Stimulated activated CD8-positive, alpha-beta memory T cell treated with anti-CD3 and anti-CD28 coated beads, Interleukin-7, amount 100 ng/mL, for 4 hours (primary cell): ENCODE measurements around the gene SORCS2.

Experiments
- DNase-seq, 2 donors: peaks; one replicate each; pipeline ENCODE4 v3.0.0-alpha.2; 2020; ENCODE audit warnings: low read depth in 2 of 2

Gene SORCS2

DNA sequence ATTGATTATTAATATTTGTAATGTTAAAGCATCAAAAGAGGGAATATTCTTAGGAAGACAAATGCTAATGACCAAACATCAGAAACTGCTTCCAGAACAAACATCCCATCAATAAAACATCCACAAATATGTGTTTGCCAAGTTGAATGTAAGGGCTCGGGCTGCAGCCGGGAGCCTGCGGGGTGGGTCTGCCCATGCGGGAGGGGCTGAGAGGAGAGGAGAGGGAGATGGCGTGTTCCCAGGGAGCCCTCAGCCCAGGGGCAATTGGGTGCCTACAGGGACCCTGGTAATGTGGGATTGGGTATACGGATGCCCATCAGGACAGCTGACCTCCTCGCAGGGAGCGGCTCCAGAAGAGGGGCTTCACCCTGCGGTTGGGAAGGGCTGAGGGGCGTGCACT, 280.7 kb downstream of the SORCS2 start:
- no peak for DNase-seq

- no peak for DNase-seq
Observed at GRCh38 chr4:7474320-7474719, 282.0 kb downstream of the SORCS2 start.

DNA sequence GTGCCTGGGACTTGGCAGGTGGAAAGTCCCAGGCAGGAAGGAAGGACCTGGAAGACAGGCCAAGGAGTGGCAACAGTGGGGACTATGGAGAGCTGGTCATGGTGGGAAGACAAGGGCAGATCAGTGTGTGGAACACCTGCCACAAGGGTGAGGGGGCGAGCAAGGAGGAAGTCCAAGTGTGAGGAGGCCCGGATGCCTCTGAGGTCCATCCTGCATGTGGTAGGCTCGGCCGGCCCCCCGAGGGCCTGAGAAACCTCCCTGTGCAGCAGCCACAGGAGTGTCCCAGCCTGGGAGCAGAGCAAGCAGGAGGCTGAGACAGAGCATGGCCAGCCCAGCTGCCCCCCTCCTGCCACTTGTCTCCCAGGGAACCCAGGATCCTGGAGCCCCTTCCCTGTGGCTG, 282.9 kb downstream of the SORCS2 start:
- no peak for DNase-seq

DNA sequence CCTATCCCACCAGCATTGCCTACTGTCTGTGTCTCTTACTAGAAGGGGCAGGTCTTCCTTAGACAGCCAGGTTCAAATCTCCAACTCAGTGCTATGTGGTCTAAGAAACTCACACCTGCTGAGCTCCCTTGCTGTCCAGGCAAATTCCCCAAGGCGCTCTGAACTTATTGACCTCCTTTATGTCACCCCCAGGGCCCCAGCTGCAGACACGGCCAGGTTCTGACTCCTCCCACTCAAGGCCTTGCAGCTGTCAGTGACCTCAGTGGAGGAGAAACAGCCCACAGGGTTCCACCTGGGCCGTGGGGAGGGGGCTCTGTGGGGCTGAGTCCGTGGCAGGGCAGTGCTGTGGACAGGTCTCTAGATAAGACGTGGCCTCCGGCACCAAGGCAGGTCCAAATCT, 284.5 kb downstream of the SORCS2 start:
- no peak for DNase-seq

GRCh38 chr4:7477695-7478094, 285.4 kb downstream of the SORCS2 start:
- no peak for DNase-seq

GRCh38 chr4:7478665-7479064, 286.3 kb downstream of the SORCS2 start:
- DNase-seq = no peak

GRCh38 chr4:7480423-7480822, 288.1 kb downstream of the SORCS2 start:
- DNase-seq = no peak

DNA sequence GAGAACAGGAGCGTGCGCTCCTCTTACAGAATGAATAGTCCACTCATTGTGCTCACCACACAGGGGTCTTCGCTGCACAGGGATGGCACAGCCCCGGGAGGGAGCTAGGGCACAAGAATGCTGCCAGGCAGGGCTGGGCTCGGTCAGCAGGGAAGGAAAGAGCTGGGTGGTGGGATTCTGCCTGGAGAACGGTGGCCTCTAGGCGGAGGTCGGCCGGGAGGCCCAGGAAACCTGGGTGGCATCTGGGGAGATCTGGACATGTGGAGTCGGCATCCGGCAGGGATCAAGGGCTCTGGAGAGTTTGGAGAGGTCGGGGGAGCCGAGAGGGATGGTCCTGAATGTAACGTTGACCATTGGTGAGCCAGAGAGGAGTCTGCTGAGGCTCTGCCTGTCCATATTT, 288.9 kb downstream of the SORCS2 start:
- DNase-seq = no peak

GRCh38 chr4:7485096-7485495, 292.8 kb downstream of the SORCS2 start:
- DNase-seq = no peak

DNA sequence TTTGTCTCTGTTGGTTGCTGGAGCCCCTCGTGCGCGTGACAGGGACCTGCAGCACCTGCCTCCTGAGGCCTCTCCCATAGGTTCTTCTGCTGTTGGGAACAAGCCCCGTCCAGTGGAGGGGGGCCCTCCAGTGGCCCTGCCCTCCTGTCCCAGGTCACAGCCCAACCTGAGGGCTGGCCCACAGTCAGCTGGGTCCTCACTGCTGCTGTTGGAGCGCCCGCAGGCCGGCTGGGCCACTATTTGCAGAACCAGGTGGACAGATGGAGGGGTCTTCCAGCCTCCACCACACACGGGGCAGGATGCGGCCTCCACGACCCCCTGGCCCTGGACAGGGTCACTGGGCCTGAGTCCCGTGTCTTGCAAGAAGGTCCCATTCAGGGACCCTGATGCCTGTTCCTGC, 293.8 kb downstream of the SORCS2 start:
- no peak for DNase-seq

GRCh38 chr4:7487502-7487901, 295.2 kb downstream of the SORCS2 start:
- DNase-seq = no peak

GRCh38 chr4:7487998-7488671, 295.8 kb downstream of the SORCS2 start:
- DNase-seq = no peak

DNA sequence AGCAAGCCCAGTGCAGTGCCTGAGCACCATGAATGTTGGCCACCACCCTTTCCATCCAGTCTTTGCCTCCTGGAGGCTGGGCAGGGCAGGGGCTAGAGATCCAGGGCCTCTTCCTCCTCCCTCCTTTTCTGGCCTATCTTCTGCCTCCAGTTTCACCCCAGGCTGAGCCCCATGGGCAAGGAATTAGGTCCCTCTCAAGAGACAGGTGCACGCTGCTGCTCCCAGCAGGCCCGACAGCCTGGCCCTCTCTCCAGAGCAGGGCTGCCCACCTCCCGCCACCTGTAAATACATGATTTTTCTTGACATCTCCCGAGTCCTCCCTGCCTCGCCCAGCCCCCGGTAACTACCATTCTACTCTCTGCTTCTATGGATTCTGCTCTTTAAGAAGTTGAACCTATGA, 299.6 kb downstream of the SORCS2 start:
- DNase-seq = no peak

GRCh38 chr4:7498446-7499200, 306.3 kb downstream of the SORCS2 start:
- DNase-seq = no peak

- no peak for DNase-seq
Observed at GRCh38 chr4:7499661-7500060, 307.3 kb downstream of the SORCS2 start.

- no peak for DNase-seq
Observed at GRCh38 chr4:7500404-7500803, 308.1 kb downstream of the SORCS2 start.

GRCh38 chr4:7501314-7501713, 309.0 kb downstream of the SORCS2 start:
- no peak for DNase-seq

GRCh38 chr4:7501873-7502272, 309.5 kb downstream of the SORCS2 start:
- no peak for DNase-seq

- DNase-seq = no peak
Observed at GRCh38 chr4:7503559-7504249, 311.4 kb downstream of the SORCS2 start.

DNA sequence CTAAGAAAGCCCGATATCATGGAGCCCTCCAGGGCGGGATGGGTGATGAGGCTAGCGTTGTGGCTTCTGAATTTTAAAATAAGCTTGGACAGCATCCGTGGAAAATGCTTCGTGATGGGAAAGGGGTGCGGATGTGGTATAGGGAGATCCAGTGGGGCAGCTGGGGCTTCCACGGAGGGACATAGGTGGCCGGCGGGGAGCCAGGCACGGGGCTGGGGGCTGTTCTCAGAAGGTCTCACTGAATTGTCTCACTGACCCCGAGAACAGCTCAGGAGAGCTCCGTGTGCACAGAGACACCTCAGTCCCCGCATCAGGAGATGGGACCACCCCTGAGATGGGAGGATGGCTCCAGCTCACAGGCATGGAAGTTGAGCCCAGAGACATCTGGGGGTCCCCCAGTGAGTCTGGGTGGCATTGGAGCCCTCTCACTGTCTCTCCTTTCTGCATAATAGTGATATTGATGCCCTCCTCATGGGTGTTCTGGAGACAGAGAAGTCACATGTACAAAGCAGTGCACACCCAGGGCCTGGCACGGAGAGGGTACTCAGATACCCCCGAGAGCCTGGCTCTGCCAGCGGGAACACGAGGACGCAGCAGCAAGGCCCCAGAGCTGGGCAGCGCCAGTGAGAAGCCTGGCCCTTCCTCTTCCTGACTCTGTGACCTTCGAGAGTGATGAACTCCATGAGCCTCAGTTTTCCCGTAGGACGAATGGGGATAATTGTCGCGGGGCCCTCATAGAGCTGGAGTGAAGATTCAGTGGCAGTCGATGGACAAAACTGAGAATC, 313.0 kb downstream of the SORCS2 start:
- no peak for DNase-seq

DNA sequence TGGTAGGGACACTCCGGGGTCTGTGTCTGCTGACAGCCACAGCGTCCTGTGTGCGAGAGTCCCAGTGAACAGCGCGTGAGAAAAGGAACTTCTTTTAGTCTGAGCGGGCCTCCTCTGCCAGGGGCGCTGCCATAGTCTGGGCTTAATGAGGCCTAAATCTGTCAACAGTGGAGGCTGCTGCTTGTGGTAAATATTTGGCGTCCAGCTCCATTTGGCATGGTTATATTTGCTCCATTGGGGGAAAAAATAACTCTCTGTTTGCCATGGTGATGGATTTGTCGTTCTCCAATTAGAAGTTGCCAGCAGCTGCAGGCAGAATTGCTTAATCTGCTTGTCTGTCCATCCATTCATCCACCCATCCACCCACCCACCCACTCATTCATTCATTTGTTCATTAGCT, 313.8 kb downstream of the SORCS2 start:
- DNase-seq = no peak

DNA sequence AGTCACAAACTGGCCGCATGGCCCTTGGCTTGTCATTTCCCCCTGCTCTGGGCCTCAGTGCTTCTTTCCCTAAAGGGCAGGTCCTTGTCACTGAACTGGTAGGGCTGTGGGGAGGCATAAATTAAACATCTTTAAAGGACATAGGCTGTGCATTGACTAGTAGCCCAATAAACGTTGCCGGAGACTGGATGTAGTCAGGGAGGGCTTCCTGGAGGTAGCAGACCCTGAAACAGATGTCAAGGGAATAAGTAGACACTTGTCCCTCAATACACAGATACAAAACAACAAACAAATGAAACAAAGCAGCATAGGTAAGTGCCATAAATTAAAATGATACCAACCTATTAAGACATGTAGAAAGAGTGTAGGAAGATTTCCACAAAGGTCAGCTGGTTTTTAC, 314.2 kb downstream of the SORCS2 start:
- DNase-seq = no peak
